ENCODE results near the gene TMEM62. TPM values are rescaled to one million over a fixed set of nuclear protein-coding genes. Genes with fewer than 3 reads are reported as not detected.

Gene TMEM62
- polyA plus RNA-seq, 1 donor (not counting 4 experiments of a cell fraction or from before 2014, with no cell fraction given): 5.5 TPM

DNA sequence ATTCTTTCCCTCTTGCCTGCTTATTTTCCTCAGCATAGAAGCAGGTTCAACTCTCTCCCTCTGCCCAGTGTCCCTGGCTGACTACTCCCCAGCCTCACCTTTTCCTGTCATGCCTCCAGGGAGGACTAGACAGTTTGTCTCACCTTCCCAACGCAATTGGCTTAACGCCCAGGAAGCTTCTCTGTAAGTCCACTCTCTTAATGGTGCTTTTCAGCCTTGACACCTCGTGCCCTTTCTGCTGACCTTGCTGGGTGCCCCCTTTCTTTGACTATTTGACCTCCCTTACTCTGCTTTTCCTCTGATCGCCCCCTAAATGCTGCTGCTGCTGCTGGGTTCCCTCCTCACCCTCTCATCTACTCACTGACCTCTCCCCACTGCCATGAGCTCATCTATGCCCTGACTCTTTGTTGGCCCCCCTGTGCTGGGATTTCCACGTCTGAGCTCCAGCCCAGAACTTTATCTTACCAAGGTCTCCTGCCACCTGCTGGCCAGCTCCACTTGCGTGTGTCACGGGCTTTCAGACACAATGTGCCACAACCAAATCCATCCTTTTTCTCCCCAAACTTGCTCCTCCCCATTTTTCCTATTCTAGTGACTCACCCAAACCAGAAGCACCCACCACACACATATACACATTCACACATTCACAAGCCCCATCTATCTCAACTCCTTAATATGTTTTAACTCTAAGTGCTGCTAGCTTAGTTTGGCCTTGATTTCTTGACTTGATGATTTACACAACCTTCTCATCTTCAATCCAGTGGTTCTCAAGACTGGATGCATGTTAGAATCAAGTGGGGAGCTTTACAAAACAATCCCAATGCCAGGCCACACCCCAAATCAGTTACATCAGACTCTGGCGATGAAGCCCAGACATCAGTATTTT is 70.9 kb downstream of the TMEM62 start:
- Histone ChIP-seq H2AFZ (ENCODE audit: control insufficient read depth, low read length) (no peak overlapping the region), H3K9ac (ENCODE audit: control insufficient read depth, extremely low read depth, insufficient read depth, low read length) (no peak overlapping the region), H3K4me3 (ENCODE audit: control insufficient read depth in 2 of 3, extremely low read depth in 1 of 3, insufficient read depth in 2 of 3, low read depth in 1 of 3, low read length in 3 of 3) (no peak overlapping the region), H3K9me3 (ENCODE audit: control insufficient read depth, low read depth, low read length) (no peaks in the 10 kb centered on the region), H3K27me3 (ENCODE audit: control insufficient read depth, extremely low read depth, insufficient read depth, low read length) (peaks cover 16% of the 10 kb centered on the region), H3K4me1 (ENCODE audit: control insufficient read depth, extremely low read depth, insufficient read depth, low read length) (no peaks in the 10 kb centered on the region), H3K4me2 (ENCODE audit: control insufficient read depth, extremely low read depth, insufficient read depth, low read depth, low read length) (no peak overlapping the region), H3K27ac (ENCODE audit: control insufficient read depth, insufficient read depth, low read length) (no peak overlapping the region), H3K9me1 (ENCODE audit: control insufficient read depth, extremely low read depth, insufficient read depth, low read length) (no peaks in the 10 kb centered on the region), H3K79me2 (ENCODE audit: control insufficient read depth, insufficient read depth, low read length) (no peaks in the 10 kb centered on the region), H4K20me1 (ENCODE audit: control insufficient read depth, extremely low read depth, insufficient read depth, low read length) (no peaks in the 10 kb centered on the region), H3K36me3 (ENCODE audit: control insufficient read depth in 2 of 2, extremely low read depth in 1 of 2, insufficient read depth in 2 of 2, low read length in 2 of 2) (no peaks in the 10 kb centered on the region)
- FAIRE-seq (peak; percentile 72), DNase-seq (ENCODE audit: low read depth, low spot score) (no peak)
- dilution Hi-C loops (cut with MboI; ENCODE audit: extremely low pct_ligation_motif_present, low sequenced_read_pairs): no loop called here
- TF ChIP-seq CTCF (optimal IDR thresholded peaks at IDR 0.05 in 1 of 3, IDR thresholded peaks at IDR 0.05 in 1 of 3, conservative IDR thresholded peaks at IDR 0.05 in 1 of 3; ENCODE audit: extremely low read depth in 1 of 3, insufficient read depth in 2 of 3, low read length in 3 of 3): peak; percentile 74 to 80 (median 79)
- no peak for TF ChIP-seq EZH2 (IDR thresholded peaks at IDR 0.05; ENCODE audit: low read length)

DNA sequence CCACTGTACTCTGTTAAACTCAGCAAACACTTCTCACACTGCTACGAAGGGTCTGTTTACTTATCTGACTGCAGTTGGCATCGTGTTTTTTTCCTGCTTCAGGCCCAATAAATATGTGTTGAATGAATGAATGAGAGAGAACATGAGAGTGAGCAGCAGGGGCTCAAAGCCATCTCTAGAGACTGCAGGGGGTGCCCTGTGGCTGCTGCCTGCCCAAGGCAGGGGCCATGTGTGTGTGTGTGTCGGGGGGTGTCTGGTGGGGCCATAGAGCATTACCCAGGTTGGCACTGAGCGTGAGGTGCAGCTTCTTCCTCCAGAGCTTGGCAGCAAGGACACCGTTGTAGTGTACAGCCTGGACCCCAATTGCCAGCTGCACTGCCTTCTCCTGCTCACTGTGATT is 72.7 kb downstream of the TMEM62 start:
- dilution Hi-C loops (cut with MboI; ENCODE audit: extremely low pct_ligation_motif_present, low sequenced_read_pairs): no loop called here
- H3K36me3 ChIP-seq (ENCODE audit: control insufficient read depth in 2 of 2, extremely low read depth in 1 of 2, insufficient read depth in 2 of 2, low read length in 2 of 2): no peaks in the 10 kb centered on the region
- H3K27ac ChIP-seq (ENCODE audit: control insufficient read depth, insufficient read depth, low read length): no peak overlapping the region
- H2AFZ ChIP-seq (ENCODE audit: control insufficient read depth, low read length): no peak overlapping the region
- H3K79me2 ChIP-seq (ENCODE audit: control insufficient read depth, insufficient read depth, low read length): no peaks in the 10 kb centered on the region
- no peaks in the 10 kb centered on the region for H3K9me3 ChIP-seq (ENCODE audit: control insufficient read depth, low read depth, low read length)
- no peak overlapping the region for H3K4me3 ChIP-seq (ENCODE audit: control insufficient read depth in 2 of 3, extremely low read depth in 1 of 3, insufficient read depth in 2 of 3, low read depth in 1 of 3, low read length in 3 of 3)
- no peak overlapping the region for H3K4me2 ChIP-seq (ENCODE audit: control insufficient read depth, extremely low read depth, insufficient read depth, low read depth, low read length)
- H3K27me3 ChIP-seq (ENCODE audit: control insufficient read depth, extremely low read depth, insufficient read depth, low read length): peaks cover 23% of the 10 kb centered on the region
- DNase-seq (ENCODE audit: low read depth, low spot score) (no peak), FAIRE-seq (no peak)
- TF ChIP-seq EZH2 (IDR thresholded peaks at IDR 0.05; ENCODE audit: low read length) (no peak), CTCF (optimal IDR thresholded peaks at IDR 0.05 in 1 of 3, IDR thresholded peaks at IDR 0.05 in 1 of 3, conservative IDR thresholded peaks at IDR 0.05 in 1 of 3; ENCODE audit: extremely low read depth in 1 of 3, insufficient read depth in 2 of 3, low read length in 3 of 3) (no peak)
- no peaks in the 10 kb centered on the region for H4K20me1 ChIP-seq (ENCODE audit: control insufficient read depth, extremely low read depth, insufficient read depth, low read length)
- no peak overlapping the region for H3K9ac ChIP-seq (ENCODE audit: control insufficient read depth, extremely low read depth, insufficient read depth, low read length)
- H3K9me1 ChIP-seq (ENCODE audit: control insufficient read depth, extremely low read depth, insufficient read depth, low read length): no peaks in the 10 kb centered on the region
- H3K4me1 ChIP-seq (ENCODE audit: control insufficient read depth, extremely low read depth, insufficient read depth, low read length): no peaks in the 10 kb centered on the region
